Amniotic stem cell (primary cell): ENCODE measurements around the gene SNX15.
"Not testable (repeated sequence)": the region's sequence is repeated elsewhere in the genome, so short reads cannot be mapped to it uniquely, and the experiment has no call there.

ENCODE experiments used
- DNase-seq: peaks from one replicate; lab custom pipeline; 2025; lab: John Stamatoyannopoulos, UW

SNX15 gene

GRCh38 chr11:65027213-65028067 is at the start of gene SNX15:
Gene SNX15, plus strand, starts transcription at chr11:65027439. Its CDS starts 99 bp downstream, at chr11:65027538.
- DNase-seq = peak; percentile 91

DNA sequence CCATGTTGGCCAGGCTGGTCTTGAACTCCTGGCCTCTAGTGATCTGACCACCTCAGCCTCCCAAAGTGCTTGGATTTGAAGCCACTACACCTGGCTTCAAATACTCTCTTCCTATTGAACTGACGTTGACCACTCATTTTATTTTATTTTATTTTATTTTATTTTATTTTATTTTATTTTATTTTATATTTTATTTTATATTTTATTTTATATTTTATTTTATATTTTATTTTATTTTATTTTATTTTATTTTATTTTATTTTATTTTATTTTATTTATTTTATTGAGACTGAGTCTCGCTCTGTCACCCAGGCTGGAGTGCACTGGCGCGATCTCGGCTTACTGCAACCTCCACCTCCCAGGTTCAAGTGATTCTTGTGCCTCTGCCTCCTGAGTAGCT is 43.9 kb upstream of the SNX15 start:
- not testable (repeated sequence) for DNase-seq

- no peak for DNase-seq
Observed at GRCh38 chr11:64987998-64988854, 39.0 kb upstream of the SNX15 start.

GRCh38 chr11:64989416-64989815 is 37.8 kb upstream of the SNX15 start:
- no peak for DNase-seq

DNA sequence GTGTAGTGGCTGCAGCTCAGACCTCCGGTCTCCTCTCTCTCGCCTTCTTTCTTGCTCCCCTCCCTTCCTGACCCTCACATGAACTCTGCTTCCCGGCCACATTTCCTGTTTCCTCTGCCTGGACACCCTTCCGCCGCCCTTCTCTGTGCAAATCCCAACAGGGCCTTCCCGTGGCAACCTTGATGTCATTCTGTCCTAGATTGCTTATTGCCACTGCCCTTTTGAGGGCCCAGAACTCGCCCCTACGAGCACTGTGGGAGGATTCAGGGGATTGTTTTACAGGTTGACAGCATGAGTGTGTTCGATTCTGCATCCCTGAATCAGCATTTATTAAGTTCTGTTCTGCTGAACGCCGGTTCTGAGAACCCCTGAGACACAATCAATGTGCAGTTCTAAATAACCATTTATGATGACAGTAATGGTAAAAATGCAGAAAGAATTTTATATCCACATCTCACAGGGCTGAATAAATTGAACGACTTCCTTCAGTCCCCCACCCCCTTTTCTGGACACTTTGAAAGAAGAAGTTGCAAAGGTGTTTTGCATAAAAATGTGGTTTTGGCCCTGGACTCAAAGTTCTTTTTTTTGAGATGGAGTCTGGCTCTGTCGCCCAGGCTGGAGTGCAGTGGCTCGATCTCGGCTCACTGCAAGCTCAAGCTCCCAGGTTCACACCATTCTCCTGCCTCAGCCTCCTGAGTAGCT is 36.9 kb upstream of the SNX15 start:
- no peak for DNase-seq

DNA sequence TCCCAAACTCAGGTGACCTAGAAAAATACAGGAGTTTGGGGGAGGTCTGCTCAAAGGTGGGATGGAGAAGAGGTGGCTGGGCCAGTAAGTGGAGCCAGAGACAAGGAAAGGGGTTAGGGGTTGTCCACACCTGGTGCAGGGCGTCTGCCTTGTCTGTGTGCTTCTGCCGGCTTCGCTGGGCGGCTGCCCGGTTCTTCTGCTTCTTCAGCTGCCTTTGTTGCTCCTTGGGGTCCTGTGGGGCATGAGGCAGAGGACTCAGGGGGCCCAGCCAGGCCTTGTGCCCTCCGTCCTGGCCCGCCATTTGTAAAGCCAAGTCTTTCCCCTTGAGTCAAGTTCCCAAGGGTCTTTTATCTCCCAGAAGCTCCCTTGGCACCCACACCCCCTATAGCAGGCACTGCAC is 32.9 kb upstream of the SNX15 start:
- DNase-seq = no peak

GRCh38 chr11:64996327-64996709 is 30.9 kb upstream of the SNX15 start:
- DNase-seq = no peak

DNA sequence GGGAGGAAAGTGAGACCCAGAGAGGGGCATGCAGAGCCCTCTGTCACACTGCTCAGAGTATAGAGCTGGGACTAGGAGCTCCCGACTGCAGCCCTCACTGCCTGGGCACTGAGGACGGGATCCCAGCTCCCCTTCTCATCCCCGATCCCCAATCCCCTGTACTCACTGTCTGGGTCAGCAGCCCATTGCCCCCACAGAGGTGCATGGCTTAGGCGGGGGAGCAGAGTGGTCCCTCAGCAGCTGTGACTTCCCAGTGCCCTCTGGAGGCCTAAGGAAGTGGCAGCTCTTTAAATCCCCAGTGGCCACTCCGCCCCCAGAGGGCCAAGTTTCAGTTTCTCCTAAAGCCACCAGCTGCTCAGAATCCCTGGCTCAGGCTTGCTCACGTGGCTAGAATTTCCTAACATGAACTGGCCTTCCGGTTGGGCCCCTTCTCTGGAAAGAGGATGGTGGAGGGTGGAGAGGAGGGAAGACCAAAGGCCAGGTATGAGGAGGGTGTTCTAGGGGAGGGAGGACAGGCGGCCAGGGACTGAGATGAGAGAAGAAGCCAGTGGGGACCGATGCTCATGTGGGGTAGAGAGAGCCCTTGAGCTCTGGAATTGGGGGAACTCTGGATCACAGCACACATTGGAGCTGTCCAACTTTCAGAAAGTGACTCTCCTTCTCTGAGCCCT is 30.4 kb upstream of the SNX15 start, which contains the start of gene BATF2:
Gene BATF2, minus strand, starts transcription at position 262 of the 671 bp plus-strand sequence. Its CDS starts 57 bp downstream, at position 205.
- DNase-seq = no peak

DNA sequence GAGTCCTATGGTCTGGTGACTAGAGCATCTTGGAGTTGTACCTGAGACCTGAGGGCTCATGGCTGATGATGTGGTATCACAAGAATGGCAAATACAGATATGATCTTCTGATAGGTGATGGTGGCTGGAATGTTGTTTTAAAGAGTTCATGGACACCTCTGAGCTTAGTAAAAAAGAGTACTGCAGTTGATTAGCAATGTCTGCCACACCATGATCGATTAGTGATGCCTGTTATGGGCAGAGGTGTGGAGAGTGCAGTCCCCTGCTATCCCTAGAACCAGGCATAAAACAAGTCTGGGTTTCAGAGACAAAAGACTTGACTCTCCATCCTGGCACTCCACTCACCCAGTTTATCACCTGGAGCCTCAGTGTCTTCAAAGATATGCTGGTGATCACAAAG is 29.1 kb upstream of the SNX15 start:
- DNase-seq = no peak

DNA sequence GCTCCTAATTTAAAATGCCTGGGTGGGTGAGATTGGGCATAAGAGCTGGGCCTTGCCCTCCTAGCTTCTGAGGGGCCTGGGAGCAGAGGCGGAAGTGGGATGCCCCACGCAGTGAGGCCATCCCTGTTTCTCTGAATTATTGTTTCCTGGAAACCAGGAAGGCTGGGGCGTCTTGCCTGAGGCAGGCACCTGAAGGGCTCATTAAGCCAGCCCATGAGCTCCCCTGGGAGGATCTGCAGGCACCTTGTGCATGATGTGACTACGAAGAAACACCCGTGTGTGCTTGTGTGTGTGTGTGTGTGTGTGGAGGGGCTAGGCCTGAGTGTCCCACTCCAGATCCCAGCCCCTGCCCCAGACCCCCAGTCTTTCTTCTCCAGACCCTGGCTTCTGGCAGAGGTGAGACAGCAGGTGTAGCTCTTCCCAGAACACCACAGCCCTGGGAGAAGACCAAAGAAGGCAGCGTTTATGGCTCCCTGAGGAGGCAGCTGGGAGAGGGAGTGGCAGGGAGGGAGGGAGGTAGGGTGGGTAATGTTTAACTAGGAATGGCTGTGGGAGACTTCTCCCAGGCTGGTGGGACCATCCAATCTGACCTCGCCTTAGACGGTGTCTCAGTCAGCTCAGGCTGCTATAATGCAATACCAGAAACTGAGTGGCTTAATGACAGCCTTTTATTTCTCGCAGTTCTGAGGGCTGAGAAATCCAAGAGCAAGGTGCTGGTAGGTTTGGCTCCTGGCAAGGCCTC is 28.4 kb upstream of the SNX15 start:
- DNase-seq = no peak

DNA sequence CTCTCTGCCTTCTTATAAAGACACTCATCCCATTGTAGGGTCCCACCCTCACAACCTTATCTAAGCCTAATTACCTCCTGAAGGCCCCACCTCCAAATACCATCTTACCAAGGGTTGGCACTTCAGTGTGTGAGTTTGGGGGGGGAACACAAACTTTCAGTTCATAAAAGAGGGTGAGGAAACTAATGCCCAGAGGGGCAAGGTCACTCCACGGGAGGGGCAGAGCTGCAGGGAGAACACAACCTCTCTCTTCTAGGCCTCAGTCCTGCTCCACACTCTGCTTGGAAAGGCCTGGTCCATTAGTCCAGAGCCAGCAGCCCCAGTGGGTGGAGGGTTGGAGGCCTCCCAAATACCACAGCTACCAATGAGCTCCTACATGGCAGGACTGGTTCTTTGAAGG is 27.8 kb upstream of the SNX15 start:
- DNase-seq = no peak

- no peak for DNase-seq
Observed at GRCh38 chr11:65002706-65003105, 24.5 kb upstream of the SNX15 start.

DNA sequence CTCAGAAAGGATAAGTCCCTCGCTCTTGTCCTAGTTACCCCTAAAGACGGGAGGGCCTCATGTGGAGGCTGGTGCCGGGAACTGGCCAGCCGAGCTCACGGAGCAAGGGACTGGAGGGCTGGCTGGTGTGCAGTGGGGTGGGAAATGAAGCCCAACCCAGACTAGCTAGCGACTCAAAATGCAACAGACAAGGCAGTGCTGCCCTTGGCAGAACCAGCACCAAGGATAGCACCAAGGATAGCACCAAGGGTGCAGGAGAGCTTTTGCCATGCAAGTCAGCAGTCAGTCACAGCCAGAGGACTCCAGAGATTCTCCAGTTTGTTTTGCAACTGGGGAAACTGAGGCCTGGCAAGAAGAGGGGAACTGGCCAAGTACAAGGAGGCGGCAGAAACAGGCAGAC is 24.0 kb upstream of the SNX15 start:
- DNase-seq = no peak

GRCh38 chr11:65003968-65004367 is 23.3 kb upstream of the SNX15 start:
- not testable (repeated sequence) for DNase-seq

DNA sequence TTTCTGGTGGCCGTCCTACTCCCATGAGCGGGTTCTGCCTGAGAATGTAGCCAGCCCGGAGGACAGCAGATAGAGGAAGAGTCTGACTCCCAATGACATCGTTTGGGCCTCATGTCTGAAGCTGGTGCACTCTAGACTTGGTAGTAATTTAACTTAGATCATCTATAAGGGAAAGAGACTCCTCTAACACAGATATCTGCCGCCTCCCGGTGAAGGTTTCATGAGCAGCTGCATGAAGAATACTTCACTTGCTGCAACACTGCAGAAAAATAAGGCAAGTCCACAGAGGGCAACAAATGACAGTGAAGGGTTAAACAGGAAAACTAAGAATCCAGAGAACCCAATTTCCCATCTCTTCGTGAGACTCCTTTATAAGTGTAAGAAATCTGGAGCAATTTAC is 19.2 kb upstream of the SNX15 start:
- DNase-seq = no peak

DNA sequence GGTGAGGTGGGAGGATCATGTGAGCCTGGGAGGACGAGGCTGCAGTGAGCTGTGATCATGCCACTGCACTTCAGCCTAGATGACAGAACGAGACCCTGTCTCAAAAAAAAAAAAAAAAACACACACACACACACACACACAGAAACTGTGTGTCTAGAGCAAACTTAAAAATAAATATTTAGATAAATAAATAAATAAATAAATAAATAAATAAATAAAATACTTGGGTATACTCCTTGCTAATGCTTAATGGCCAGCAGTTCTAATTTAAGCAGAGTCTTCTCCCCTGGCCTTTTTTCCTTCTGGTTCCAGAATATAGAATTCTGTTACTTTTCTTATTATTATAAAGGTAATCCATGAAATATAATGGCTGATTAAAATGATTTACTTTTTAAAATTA is 18.4 kb upstream of the SNX15 start:
- no peak for DNase-seq

DNA sequence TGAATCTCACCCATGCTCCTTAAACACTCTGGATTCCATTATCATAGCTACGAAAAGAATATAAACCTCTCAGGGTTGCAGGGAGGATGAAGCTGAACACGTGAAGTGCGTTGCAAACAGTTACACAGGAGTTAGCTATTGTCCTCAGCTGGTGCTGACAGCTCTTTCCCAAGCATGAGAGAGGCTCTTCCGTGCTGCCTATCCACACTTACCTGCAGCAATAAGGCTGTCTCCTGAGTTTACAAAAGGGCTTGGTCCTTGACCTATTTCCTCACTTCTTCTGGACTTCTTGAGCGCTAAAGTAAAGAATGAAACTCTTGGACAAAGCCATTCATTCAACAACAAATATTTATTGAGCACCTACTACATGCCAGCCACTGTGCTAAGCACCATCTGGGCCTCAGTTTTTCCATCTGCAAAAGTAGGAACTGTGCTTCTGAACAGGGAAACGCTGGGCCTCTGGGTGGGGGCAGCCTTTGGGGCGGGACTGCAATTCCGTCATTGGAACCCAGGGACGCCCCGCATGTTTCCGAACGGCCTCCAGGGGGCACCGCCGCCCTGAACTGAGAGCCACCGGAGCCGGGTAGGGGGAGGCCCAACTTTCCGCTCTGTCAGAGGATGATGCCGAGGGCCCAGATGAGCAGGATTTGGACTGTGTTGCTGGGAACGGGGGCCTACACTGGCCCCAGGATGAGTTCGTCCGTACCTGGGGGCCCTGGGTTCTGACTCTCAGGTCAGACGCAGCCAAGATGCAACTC is 13.9 kb upstream of the SNX15 start:
- DNase-seq = peak; percentile 84

DNA sequence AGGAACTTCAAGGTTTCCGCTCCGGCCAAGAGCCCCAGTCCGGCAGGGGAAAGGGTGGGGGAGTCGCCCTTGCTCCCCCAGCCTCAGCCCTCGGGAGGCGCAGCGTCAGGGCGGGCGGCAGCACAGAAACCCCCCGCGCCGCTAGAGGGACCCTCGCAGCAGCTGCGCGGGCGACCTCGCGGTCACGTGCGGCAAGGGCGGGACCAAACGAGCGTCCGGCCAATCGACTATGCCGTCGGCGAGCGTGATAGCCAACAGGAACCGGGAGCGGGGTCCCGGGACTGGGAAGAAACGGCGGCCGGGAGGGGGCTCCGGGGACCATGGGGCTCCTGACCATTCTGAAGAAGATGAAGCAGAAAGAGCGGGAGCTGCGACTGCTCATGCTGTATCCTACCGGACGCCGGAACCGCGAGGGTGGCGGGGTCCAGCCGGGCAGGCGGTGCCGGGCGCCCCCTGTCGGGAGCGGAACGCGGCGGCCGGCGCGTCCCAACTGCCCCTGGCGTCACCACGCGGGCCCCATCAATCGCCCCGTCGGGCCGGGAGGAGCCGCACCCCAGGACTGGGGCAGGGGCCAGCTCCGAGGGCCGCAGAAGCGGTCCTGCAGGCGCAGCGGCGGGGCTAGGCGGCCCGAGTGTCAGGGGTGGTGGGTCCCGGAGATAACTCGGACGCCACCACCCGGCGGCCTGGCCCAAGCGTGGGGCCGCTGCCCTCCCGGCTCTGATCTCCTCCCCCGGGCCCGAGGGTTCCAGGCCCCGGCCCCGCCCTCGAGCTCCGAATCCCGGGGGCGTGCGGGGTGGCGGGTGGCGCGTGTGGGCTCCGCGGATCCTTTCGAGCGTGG is 13.1 kb upstream of the SNX15 start, which contains the start of gene ARL2:
Gene ARL2, plus strand, starts transcription at position 273 of the 838 bp plus-strand sequence. Its CDS starts 48 bp downstream, at position 321.
- DNase-seq = peak; percentile 64

DNA sequence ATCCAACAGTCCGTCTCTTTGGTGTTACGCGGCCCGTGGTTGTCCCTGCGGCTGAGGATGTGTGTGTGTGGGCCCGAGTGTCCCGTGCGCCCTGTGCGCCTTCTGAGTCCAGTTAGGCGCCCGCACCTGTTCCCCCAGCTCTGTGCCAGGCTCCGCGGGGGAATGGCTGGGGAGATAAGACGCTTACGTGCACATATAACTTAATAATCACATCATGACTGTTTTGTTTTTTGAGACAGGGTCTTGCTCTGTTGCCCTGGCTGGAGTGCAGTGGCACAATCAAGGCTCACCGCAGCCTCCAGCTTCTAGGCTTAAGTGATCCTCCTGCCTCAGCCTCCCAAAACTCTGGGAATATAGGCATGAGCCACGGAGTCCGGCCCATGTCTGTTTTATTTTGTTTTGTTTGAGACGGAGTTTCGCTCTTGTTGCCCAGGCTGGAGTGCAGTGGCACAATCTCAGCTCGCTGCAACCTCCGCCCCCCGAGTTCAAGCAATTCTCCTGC is 12.5 kb upstream of the SNX15 start:
- DNase-seq = no peak
